Measurements from ENCODE around the gene KAZN. TPM values are rescaled to one million over a fixed set of nuclear protein-coding genes. Genes with fewer than 3 reads are reported as not detected.

The KAZN gene
- total and polyA plus RNA-seq, 12 donors, result 1.1 to 6.5 (median 1.9) TPM

- TF ChIP-seq CTCF (IDR thresholded peaks at IDR 0.05), result no peak
- Histone ChIP-seq H3K27me3 (no peaks in the 10 kb centered on the region), H3K4me1 (peaks cover 11 to 33% (median 25%) of the 10 kb centered on the region in 9 donors), H3K9me3 (peaks cover 0 to 7% (median 5%) of the 10 kb centered on the region in 11 donors), H3K27ac (no peak overlapping the region), H3K4me3 (no peak overlapping the region), H3K36me3 (no peaks in the 10 kb centered on the region)
- intact Hi-C loops (cut with DNase I), result no loop called here
- DNase-seq, result no peak
- no peak for ATAC-seq
- 91 to 92% methylated on average over 6 of the region's 6 CpGs for WGBS, 2 donors
These were observed 350.9 kb downstream of the KAZN start for GRCh38 chr1:14949270-14949835.

GRCh38 chr1:14949836-14950713, 351.6 kb downstream of the KAZN start:
- Histone ChIP-seq H3K27me3 (no peaks in the 10 kb centered on the region), H3K27ac (no peak overlapping the region), H3K4me3 (no peak overlapping the region), H3K9me3 (peaks cover 0 to 7% (median 5%) of the 10 kb centered on the region in 11 donors), H3K4me1 (peaks cover 5 to 26% (median 18%) of the 10 kb centered on the region in 9 donors), H3K36me3 (no peaks in the 10 kb centered on the region)
- intact Hi-C loops (cut with DNase I), result no loop called here
- WGBS, 2 donors, result 90 to 93% methylated on average over 20 of the region's 20 CpGs
- TF ChIP-seq CTCF (IDR thresholded peaks at IDR 0.05), result no peak
- DNase-seq (no peak), ATAC-seq (no peak)

- H3K4me1 ChIP-seq, result peaks cover 0 to 23% (median 6%) of the 10 kb centered on the region in 9 donors
- H3K4me3 ChIP-seq, result no peak overlapping the region
- H3K9me3 ChIP-seq, result peaks cover 0 to 7% (median 5%) of the 10 kb centered on the region in 11 donors
- TF ChIP-seq CTCF (IDR thresholded peaks at IDR 0.05), result no peak
- WGBS, 2 donors, result 98 to 99% methylated on average over 5 of the region's 5 CpGs
- H3K36me3 ChIP-seq, result no peaks in the 10 kb centered on the region
- intact Hi-C loops (cut with DNase I), result no loop called here
- no peak overlapping the region for H3K27ac ChIP-seq
- DNase-seq, result no peak
- no peaks in the 10 kb centered on the region for H3K27me3 ChIP-seq
- ATAC-seq, result no peak
These were observed 353.3 kb downstream of the KAZN start for GRCh38 chr1:14951766-14952165.

GRCh38 chr1:14952626-14953314, 354.3 kb downstream of the KAZN start:
- intact Hi-C loops (cut with DNase I), result no loop called here
- Histone ChIP-seq H3K27ac (no peak overlapping the region), H3K4me1 (peaks cover 0 to 13% (median 0%) of the 10 kb centered on the region in 9 donors), H3K36me3 (no peaks in the 10 kb centered on the region), H3K9me3 (peaks cover 0 to 7% (median 5%) of the 10 kb centered on the region in 11 donors), H3K4me3 (no peak overlapping the region), H3K27me3 (no peaks in the 10 kb centered on the region)
- no peak for ATAC-seq
- DNase-seq, result no peak
- no peak for TF ChIP-seq CTCF (IDR thresholded peaks at IDR 0.05)
- WGBS, 2 donors, result 93 to 95% methylated on average over 11 of the region's 11 CpGs
